NCI-H1694 treated with DMSO at 0.1 percent for 48 hours (cell line): ENCODE data around the gene TMEM171.

Experiments used
- DNase-seq: peaks from one replicate; lab custom pipeline; 2025; lab: John Stamatoyannopoulos, UW

TMEM171 gene

DNA sequence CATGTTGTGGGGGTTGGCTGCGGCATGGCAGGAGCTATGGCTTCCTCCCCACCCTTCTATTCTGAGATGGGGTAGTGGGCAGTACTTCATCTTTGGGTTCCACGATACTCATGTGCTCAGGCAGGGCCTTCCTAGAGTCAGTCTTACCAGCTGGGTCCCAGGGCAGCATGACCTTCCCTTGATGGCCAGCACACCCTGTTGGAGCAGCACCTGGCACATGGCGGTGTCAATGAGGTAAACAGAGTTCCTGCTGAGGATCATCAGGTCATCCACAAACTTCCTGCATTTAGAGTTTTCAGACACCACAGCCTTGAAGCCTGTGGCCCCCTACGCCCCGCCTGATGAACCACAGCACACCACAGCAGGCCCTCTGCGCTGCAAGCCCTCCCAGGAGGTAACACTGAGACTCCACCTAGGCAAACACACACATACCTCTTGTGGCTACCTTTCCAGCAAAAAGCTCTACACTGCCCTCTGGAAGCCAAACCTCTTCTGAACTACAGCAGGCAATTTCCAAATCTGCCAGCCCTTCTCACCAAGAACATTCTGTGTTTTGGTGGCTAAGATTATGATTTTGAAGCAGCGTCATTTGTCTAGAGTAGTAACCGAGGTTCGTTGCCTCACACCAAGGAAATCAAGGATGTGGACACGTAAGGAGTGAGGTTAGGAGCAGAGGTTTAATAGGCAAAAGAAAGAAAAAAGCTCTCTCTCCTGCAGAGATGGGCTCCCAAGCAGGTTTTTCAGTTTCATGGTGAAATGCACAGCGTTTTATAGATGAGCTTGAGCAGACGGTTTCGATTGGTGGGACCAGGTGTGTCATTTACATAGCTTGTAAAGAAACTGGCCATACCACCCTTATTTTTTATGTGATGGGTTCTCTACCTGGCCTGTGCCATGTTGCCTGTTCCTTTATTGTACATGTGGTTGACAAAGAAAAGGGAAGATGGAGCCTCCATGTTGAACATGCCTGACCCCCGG, 32.3 kb downstream of the TMEM171 start:
- DNase-seq: no peak

DNA sequence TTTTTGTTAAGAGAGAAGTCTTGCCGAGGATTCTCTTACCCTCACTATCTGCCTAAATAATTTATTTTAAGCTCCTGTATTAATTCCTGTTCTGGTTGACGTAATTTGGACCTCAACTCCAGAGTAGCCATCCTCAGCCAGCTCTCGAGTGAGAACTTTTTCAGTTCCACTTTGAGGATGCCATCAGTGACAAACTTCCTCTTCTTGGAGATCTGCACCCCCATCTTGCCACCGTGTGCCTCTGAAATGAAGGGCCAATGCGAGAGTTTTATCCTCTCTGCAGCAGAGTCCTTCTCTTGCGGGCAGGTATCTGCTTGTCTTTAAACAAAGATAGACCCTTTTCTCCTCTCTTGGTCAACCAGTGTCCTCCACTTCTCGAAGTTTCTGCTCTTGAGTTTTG, 33.1 kb downstream of the TMEM171 start:
- no peak for DNase-seq

DNA sequence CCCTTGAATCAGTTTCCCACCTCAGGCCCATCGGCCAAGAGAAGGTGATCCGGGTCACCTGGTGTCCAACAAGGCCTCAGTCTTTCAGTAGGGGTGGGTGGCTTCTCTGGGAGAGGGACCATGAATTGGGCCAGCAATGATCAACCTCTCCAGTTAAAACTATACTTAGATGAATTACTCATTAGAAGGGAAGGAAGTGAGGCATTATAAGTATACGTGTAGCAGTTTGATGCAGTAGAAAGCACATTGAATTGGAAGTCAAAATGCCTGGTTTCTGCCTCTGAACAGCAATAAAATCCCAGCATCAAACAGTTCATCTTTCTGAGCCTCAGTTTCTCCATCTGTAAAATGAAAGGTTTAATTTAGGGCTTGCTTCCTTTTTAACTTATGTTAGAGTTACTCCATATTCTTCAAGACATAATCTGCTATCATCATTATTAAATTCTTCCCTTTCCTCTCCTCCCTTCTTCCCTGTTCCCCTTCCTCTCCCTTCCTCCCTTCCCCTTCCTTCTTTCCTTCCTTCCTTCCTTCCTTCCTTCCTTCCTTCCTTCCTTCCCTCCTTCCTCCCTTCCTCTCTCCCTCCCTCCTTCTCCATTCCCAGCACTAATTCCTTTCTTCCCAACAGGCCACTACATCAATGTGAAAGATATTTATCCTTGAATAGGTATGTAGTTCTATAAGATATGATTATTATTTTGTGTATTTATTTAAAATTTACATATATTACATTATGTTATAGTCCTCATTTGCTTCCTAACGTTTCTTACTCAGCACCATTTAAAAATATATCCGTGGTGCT, 34.0 kb downstream of the TMEM171 start:
- DNase-seq: no peak

DNA sequence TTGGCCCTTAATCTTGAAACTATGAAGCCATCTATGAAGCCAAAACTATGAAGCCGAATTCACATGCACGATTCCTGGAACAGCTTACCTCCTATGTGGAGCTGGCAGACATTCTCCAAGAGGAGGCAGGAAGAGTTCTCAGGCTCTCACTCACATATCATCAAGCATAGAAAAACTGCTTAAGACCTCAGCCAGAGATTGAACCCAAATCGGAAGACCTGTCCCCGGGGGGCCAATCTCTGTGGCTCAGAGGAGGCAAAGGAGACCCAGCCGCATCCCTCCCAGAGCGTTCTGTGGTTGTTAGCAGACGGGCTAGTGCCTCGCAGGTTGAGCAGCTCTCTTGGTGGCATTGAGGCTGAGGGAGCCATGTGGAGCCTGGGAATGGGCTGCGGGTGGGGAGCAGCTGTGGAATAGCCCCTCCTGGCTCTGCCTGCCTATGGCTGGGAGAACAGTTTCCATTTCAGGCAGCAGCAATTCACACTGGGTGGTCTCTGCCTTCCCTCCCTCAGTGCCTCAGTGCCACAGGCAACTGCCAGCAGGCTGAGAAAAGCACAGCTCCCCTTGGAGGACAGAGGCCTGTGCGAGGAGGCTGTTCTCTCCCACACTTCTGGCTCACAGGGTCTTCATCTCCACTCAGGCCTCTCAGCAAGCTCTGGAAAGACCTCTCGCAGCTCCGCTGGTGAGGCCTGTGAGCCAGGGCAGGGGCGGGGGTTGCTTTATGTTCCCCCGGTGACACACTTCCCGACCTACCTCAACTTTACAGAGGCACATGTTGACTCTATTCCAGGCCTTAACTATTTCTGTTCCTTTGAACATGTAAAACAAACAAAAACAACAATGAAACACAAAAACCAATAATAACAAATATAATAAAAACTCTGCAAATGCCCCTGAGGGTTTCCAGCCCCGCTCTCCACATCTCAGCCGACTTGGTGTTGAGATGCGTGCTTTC, 35.2 kb downstream of the TMEM171 start:
- no peak for DNase-seq

DNA sequence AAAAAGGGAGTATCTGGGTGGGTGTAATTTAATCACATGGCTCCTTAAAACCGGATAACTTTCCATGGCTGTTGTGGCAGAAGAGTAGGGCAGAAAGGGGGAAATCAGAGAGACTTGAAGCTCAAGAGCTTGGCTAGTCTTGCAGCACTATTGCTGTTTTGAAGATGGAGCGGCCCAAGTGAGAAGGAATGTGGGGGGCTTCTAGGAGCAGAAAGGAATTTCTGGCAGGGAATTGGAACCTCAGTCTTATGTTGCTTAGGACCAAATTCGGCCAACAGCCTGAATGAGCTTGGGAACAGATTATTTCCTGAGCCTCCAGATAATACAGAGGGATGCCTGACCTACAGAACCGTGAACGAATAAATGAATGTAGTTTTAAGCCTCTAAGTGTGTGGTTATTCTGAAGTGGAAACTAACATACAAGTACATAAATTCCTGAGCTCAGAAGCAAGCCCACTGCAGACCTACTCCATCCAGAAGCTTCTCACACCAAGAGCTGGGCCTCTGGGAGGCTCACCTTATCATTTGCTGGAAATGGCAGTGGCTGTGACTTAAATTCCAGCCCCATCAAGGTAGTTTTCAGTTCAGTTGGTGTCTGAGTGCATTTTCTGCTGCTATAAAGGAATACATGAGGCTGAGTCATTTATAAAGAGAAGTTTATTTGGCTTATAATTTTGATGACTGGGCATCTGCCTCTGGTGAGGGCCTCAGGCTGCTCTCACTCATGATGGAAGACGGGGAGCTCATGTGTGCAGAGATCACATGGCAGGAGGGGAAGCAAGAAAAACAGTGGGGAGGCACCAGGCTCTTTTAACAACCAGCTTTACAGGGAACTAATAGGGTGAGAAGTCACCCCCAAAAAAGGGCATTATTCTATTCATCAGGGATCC, 37.3 kb downstream of the TMEM171 start:
- DNase-seq: no peak

DNA sequence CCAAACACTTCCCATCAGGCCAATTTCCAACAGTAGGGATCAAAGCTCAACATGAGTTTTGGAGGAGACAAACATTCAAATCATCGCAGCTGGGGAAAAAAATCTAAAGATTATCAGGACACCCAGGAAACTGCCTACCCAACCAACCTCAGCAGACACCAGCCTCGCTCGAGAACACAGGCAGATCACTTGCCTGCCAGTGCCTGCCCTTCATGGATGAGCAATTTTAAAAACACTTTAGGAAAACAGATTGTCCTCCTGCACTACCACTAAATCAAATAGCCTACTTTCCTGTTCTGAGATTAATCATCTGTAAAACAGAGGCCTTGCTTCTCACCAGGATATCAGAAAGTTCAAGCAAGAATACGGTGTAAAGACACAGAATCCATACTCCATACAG, 37.9 kb downstream of the TMEM171 start:
- no peak for DNase-seq

DNA sequence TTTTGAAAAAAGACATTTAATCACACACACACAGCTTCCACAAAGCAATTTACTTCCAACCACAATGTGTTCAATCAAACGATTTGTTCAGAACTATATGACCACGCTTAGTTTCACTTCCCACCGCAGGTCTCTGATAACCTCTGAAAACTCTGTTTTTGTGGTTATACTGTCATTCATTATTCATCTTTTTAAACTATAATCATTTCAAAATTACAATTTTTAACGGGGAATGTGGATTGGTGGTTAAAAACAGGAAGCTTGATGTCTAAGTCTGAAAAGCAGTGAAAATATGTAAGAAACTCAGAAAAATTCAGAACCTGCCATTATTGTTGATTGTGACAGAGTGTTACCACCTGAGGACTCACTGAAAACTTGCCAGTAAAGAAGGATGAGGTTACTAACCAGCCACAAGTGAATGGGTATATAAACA, 39.9 kb downstream of the TMEM171 start:
- DNase-seq: no peak

DNA sequence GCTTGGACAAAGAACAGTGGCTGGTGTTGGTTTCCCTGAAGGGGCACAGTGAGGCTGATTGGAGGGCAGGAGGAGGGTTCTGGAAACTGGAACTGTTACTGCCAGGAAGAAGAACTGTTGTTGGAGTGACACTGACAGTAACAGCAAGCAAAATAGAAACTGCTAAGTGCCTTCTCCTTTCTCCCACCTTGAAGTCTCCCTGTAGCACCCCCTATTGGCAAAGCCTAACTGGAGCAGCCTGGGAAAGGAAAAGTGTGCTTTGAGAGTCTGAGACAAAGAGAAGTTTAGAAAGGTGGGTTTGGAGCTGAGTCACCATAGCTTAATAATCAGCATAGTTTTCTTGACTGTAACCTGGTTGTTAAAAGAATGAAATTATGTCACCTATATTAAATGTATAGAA, 50.1 kb downstream of the TMEM171 start:
- no peak for DNase-seq

DNA sequence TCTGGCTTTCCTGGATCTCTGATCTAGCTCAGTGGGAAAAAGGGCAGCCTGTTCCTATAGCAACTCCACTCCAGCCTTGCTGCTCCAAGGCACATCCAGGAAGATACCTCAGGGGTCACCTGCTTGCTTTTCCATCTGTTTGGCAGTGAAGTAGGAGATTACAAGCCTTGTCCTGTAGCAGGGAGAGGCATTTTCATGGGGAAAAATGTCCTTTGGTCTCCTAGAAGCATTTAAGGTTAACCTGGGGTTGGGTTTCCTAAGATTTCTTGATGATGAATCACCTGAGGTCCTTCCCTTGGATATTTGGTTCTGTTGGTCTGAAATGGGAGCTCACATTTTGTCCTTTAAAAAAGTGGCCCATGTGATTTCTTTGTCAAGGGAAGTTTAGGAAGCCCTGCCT, 51.1 kb downstream of the TMEM171 start:
- DNase-seq: no peak

DNA sequence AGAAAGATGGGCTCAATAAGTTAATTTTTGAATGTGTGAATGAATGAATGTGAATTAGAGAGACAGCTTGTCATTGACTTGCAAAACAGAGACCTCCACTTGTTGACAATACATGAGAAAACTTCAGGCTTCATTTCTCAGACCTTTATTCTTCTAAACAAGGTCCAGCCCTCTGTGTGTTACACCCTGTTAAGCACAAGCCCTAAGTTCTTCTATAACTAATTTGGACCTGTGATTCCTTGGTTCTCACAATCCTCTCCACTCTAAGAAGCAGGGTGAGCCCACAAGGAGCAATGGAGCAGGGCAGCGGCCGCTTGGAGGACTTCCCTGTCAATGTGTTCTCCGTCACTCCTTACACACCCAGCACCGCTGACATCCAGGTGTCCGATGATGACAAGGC, 52.6 kb downstream of the TMEM171 start, which contains the start of gene TMEM174:
Gene TMEM174, plus strand, starts transcription at position 243 of the 400 bp plus-strand sequence. Its CDS starts 51 bp downstream, at position 294.
- no peak for DNase-seq

DNA sequence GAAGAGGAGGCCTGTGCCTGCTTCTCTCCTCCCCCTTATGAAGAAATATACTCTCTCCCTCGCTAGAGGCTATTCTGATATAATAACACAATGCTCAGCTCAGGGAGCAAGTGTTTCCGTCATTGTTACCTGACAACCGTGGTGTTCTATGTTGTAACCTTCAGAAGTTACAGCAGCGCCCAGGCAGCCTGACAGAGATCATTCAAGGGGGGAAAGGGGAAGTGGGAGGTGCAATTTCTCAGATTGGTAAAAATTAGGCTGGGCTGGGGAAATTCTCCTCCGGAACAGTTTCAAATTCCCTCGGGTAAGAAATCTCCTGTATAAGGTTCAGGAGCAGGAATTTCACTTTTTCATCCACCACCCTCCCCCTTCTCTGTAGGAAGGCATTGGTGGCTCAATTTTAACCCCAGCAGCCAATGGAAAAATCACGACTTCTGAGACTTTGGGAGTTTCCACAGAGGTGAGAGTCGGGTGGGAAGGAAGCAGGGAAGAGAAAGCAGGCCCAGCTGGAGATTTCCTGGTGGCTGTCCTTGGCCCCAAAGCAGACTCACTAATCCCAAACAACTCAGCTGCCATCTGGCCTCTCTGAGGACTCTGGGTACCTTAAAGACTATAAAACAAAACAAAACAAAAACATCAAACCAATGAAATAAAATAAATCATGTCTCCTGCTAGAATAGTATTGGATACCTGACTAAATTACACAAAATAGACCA, 53.9 kb downstream of the TMEM171 start:
- DNase-seq: no peak

DNA sequence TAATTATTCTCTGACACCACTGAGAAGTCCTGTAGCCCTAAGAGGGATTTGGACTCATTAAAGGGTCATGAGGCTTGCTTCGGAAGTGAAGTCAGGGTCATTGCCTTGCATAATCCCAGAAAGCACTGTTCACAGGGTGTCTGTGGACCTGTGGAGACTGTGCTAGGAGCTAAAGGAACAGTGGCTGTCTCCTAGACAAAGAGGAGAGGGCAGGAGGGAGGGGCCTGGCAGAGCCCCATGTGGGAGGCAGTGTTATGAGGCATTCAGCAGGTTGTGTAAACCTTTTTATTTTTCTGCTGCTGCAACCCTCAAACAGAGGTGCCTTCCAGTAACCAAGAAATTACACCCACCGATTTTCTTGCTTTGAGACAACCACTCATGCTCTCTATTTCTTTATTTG, 55.9 kb downstream of the TMEM171 start:
- no peak for DNase-seq

DNA sequence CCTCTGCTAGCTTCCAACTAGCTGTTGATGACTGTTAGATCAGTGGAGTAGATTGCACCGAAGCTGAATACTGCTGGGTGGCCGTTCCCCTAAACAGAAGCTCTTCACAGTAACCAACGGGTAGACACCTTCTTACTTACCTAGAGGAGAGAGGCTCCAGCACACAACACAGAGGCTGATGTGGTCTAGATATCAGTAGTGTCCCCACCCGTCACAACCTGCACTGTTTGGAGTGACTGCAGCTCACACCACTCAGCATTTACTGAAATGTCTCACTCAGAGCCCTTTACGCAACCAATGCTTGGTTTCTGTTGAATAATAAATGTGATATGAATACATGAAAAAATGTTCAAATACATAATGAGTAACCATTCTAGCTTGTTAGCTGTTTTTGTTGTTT, 57.9 kb downstream of the TMEM171 start:
- DNase-seq: no peak

DNA sequence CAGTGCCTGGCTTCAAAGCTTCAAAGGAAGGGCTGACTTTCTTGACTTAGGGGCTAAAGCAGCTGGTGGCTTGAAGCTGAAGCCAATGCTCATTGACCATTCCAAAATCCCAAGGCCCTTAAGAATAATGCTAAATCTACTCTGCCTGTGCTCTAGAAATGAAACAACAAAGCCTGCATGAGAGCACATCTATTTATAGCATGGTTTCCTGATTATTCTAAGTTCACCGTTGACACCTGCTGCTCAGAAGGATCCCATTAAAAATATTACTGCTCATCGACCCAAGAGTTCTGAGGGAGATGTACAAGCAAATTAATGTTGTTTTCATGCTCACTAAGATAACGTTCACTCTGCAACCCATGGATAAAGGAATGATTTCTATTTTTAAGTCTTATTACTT, 59.4 kb downstream of the TMEM171 start:
- no peak for DNase-seq

DNA sequence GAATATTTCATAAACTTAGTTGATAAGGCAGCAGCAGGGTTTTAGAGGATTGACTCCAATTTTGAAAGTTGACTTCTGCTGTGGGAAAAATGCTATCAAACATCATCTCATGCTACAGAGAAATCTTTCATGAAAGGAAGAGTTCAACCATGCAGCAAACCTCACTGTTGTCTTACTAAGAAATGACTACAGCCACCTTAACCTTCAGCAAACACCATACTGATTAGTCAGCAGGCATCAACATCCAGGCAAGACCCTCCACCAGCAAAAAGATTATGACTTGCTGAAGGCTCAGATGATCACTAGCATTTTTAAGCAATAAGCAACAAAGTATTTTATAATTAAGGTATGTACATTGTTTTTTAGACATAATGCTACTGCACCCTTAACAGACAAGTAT, 60.2 kb downstream of the TMEM171 start:
- DNase-seq: no peak
